ENCODE data around the gene NUDT4. TPM values are rescaled to one million over a fixed set of nuclear protein-coding genes. Genes with fewer than 3 reads are reported as not detected.
"Not testable (repeated sequence)": the region's sequence is repeated elsewhere in the genome, so short reads cannot be mapped to it uniquely, and the experiment has no call there.

Gene NUDT4
- total RNA-seq, 2 experiments from 2014 or later: 52.2 to 53.1 TPM

DNA sequence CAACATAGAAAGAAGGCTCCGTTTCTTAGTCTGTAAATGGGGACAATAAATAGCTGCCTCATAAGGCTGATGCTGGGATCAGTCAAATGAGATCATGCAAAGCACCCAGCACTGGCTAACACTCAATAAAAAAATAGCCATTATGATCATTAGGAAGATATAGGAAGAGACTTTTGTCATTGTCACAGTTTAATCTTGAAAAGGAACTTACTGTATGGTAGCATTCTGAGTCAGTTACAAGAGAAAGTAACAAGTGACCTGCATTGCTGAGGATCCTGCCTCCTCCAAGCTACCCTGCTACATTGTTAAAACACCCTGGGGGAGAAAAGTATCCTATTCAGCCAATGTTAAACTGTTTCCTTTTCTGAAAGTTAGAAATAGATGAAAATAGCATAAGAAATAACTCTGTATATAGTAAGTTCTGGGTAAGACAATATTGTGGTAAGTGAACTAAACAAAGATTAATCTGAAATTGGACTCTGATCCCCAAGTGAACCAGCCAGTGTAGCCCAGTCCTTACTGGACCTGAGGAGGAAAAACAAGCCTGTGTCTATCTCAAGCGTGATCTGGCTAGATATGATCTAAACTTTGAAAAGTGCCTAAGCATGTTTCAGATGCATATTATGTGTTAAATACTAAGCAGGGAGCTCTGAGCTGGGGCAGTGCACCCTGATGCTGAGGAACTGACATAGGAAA lies 3.6 kb upstream of the NUDT4 start:
- Mint-ChIP-seq H3K9me3 (no peaks in the 10 kb centered on the region), H3K4me3 (no peak overlapping the region), H3K27ac (no peak overlapping the region), H3K27me3 (ENCODE audit: low read depth) (no peaks in the 10 kb centered on the region), H3K36me3 (ENCODE audit: low read depth) (no peaks in the 10 kb centered on the region), H3K4me1 (ENCODE audit: low read depth) (peaks cover 7% of the 10 kb centered on the region)
- CTCF ChIA-PET: interaction anchor here (0.6 to 1.1 kb wide), 2 partner anchors 8 to 129 kb away, joined by 4 to 6 read pairs; no protein-coding TSS in a partner anchor
- intact Hi-C loops (cut with micrococcal nuclease): no loop called here
- no peak for DNase-seq

DNA sequence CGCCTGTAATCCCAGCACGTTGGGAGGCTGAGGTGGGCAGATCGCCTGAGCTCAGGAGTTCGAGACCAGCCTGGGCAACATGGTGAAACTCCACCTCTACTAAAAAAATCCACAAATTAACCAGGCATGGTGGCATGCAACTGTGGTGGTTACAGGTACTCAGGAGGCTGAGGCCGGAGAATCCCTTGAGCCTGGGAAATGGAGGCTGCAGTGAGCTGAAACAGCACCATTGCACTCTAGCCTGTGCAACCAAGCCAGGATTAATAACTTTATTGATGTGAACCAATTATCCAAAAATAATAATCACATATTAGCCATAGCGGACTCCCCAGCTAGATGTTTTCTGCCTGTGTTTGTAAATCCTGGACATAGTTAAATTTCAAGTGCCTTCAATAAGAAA lies 1.8 kb upstream of the NUDT4 start:
- Mint-ChIP-seq H3K4me3 (no peak overlapping the region), H3K27me3 (ENCODE audit: low read depth) (no peaks in the 10 kb centered on the region), H3K4me1 (ENCODE audit: low read depth) (peaks cover 17% of the 10 kb centered on the region), H3K27ac (no peak overlapping the region), H3K9me3 (no peaks in the 10 kb centered on the region), H3K36me3 (ENCODE audit: low read depth) (no peaks in the 10 kb centered on the region)
- DNase-seq: no peak
- CTCF ChIA-PET: interaction anchor here (1.3 kb wide), 1 partner anchor 10 kb away, joined by 5 read pairs; no protein-coding TSS in a partner anchor
- intact Hi-C loops (cut with micrococcal nuclease): loop anchor here (2.0 to 5.0 kb wide), 2 partner anchors 301 to 406 kb away; partner anchors contain the start of gene CRADD

DNA sequence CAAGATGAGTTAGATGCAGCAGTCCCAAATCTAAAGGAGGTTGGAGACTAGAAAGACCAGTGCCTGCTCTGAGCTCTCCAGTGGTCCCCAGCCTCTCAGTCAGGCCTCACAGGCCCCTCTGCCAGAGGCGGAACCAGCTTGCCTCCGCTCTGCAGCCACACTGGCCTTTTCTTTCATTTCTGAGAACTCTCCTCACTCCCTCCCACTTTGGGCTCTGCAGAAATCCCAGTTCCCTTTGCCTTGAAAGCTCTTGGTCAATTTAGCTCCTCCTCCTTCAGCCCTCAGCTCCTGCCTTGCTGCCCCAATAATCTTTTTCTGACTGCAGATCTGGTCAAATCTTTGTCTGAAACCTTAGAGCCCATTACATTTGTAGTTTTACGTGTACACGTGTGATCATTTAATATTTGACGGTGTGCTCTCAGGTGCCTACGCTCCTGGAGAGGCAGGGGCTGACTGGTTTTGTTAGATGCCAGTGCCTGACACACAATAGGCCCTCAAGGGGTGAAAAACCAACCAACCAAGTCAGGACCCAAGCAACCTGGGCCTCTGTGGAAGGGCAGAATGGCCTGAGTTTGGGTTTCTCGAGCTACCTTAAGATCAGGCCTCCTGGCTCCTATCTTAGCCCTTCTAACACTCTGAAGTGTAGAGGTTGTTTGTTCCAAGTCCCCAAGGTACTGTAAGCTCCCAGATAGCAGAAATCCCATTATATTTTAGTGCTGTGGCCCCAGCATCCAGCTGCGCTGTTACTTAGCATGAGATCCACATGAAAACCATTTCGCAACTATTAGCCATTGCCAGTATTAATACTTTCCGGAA lies 1.1 kb upstream of the NUDT4 start:
- peaks cover 4% of the 10 kb centered on the region for H3K36me3 Mint-ChIP-seq (ENCODE audit: low read depth)
- no peaks in the 10 kb centered on the region for H3K9me3 Mint-ChIP-seq
- intact Hi-C loops (cut with micrococcal nuclease): loop anchor here (1.0 to 5.0 kb wide), 9 partner anchors 66 to 447 kb away; partner anchors contain the start of genes CRADD, EEA1 and MRPL42
- no peak for DNase-seq
- CTCF ChIA-PET: interaction anchor here (0.6 to 1.3 kb wide), 5 partner anchors 10 to 279 kb away, joined by 3 to 5 read pairs (median 3); partner anchors contain the start of gene MRPL42
- H3K4me3 Mint-ChIP-seq: peak overlapping the region; percentile 77
- no peaks in the 10 kb centered on the region for H3K27me3 Mint-ChIP-seq (ENCODE audit: low read depth)
- H3K27ac Mint-ChIP-seq: no peak overlapping the region
- peaks cover 24% of the 10 kb centered on the region for H3K4me1 Mint-ChIP-seq (ENCODE audit: low read depth)

DNA sequence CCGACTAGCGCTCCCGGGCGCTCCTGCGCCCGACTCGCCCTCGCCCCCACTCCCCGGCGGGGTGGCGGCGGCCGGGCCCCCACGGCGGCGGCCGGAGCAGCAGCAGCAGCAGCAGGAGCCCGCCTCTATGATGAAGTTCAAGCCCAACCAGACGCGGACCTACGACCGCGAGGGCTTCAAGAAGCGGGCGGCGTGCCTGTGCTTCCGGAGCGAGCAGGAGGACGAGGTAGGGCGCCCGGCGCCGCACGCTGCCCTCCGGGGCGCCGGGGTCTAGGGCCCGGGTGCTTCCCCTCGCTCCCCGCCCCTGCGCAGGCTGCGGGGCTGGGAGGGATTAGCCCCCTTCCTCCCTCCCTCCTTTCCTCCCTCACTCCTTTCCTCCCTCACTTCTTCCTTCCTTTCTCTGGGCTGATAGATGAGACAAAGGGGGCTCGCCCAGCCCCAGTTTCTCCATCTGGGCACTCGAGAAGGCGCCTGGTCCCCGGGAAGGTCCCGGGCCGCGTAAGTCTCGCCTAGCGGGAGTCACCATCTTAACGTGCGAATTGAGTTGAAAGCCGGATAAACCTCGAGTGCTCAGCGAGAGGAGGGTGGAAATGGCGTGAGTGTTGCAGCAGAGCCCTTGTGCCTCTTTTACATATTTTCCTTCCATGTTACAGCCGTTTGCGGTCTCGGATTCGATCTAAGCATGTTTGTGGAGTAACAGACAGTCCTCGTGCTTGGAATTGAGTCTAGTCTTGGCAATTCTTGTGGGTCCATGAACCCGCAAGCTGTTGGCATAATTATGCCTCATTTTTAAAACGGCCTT lies 672 bp downstream of the NUDT4 start:
- Mint-ChIP-seq H3K27ac (peak overlapping the region; percentile 99), H3K4me1 (ENCODE audit: low read depth) (peaks cover 37% of the 10 kb centered on the region), H3K4me3 (peak overlapping the region; percentile 99)
- intact Hi-C loops (cut with micrococcal nuclease): loop anchor here (1.0 to 5.0 kb wide), 3 partner anchors 42 to 404 kb away; no protein-coding TSS in a partner anchor
- H3K9me3 Mint-ChIP-seq; H3K36me3 Mint-ChIP-seq (ENCODE audit: low read depth); H3K27me3 Mint-ChIP-seq (ENCODE audit: low read depth): not testable (repeated sequence)
- peak; percentile 74 for DNase-seq
- CTCF ChIA-PET: interaction anchor here (0.5 to 0.6 kb wide), 2 partner anchors 153 to 348 kb away, joined by 3 read pairs; no protein-coding TSS in a partner anchor

DNA sequence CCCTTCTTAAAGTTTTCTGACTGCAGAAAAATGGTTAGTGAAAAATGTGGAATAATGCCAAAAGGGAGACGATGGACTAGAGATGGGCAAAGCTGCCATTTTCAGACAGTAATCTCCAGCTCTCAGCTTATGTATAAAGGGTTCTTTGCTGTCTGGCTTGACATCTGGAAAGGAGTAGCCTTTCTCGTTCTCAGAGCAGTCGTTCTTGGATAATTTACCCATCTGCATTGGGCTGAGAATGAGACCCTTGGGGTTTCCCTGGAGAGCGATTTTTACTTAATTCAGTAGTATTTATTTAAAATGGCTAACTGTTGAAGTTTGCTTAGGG lies 1.2 kb downstream of the NUDT4 start:
- peaks cover 41% of the 10 kb centered on the region for H3K4me1 Mint-ChIP-seq (ENCODE audit: low read depth)

DNA sequence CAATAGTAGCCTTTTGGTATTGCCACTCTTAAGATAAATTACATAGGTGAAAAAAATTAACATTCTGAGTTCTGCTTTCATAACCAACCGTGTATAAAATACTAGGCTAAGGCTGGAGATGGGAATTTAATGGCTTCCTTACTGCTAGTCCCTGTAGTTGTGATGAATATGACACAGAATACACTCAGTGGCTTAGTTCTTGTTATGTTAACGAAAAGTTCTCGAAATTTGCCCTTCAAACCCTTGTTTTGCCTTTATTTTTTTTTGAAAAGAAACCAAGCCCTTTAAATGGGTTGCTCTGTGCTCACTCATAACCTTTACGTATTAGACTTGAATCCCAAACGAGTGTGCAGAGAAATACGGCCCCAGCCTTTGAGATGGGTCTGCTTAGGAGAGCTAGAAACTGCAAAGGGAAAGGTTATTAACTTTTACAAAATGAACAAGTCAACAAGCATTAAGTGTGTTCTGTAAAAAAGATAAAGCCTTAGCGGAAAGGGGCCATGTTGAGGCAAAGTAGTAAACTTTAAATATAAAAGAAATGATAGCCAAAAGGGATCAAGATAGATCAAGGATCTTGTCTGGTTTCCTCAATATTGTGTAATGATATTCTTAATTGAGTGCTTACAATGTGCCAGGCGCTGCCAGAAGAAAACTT lies 1.7 kb downstream of the NUDT4 start:
- intact Hi-C loops (cut with micrococcal nuclease): loop anchor here (1.0 to 5.0 kb wide), 4 partner anchors 9 to 403 kb away; no protein-coding TSS in a partner anchor
- Mint-ChIP-seq H3K4me3 (peak overlapping the region; percentile 99), H3K9me3 (no peaks in the 10 kb centered on the region), H3K36me3 (ENCODE audit: low read depth) (peaks cover 10% of the 10 kb centered on the region), H3K27ac (peak overlapping the region; percentile 99), H3K27me3 (ENCODE audit: low read depth) (no peaks in the 10 kb centered on the region), H3K4me1 (ENCODE audit: low read depth) (peaks cover 38% of the 10 kb centered on the region)
- DNase-seq: peak; percentile 15
- CTCF ChIA-PET: interaction anchor here (0.5 to 2.1 kb wide), 5 partner anchors 41 to 1272 kb away, joined by 3 to 12 read pairs (median 3); no protein-coding TSS in a partner anchor

More for the DNA sequence above, 1.2 kb downstream of the NUDT4 start:
- Mint-ChIP-seq H3K9me3 (no peaks in the 10 kb centered on the region), H3K4me3 (peak overlapping the region; percentile 99), H3K36me3 (ENCODE audit: low read depth) (peaks cover 10% of the 10 kb centered on the region), H3K27ac (peak overlapping the region; percentile 99), H3K27me3 (ENCODE audit: low read depth) (no peaks in the 10 kb centered on the region)
- no peak for DNase-seq
- intact Hi-C loops (cut with micrococcal nuclease): loop anchor here (1.0 to 5.0 kb wide), 5 partner anchors 9 to 403 kb away; no protein-coding TSS in a partner anchor
- CTCF ChIA-PET: interaction anchor here (0.5 to 0.6 kb wide), 2 partner anchors 154 to 349 kb away, joined by 3 read pairs; no protein-coding TSS in a partner anchor

DNA sequence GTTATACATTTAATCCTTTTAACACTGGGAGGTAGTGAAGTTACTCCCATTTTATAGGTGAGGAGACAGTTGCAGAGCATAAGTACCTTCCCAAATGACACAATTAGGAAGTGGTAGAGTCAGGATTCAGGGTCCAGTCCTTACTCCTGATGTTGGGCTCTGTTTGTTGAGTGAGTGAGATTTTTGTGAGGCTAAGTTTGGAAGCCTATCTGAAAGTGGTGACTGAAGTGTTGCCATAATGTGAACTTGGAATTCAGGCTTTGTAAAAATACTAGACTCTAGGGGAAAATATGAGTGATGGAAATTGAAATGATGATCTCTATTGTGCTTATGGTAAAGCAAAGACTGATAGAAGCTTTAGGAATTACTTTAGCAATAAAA lies 2.2 kb downstream of the NUDT4 start:
- no peak for DNase-seq
- H3K4me1 Mint-ChIP-seq (ENCODE audit: low read depth): peaks cover 40% of the 10 kb centered on the region
- H3K9me3 Mint-ChIP-seq: no peaks in the 10 kb centered on the region
- intact Hi-C loops (cut with micrococcal nuclease): loop anchor here (1.0 to 5.0 kb wide), 6 partner anchors 8 to 595 kb away; no protein-coding TSS in a partner anchor
- H3K4me3 Mint-ChIP-seq: peak overlapping the region; percentile 99
- CTCF ChIA-PET: interaction anchor here (0.6 to 2.1 kb wide), 10 partner anchors 18 to 1272 kb away, joined by 3 to 14 read pairs (median 3); no protein-coding TSS in a partner anchor
- H3K36me3 Mint-ChIP-seq (ENCODE audit: low read depth): peaks cover 11% of the 10 kb centered on the region
- H3K27me3 Mint-ChIP-seq (ENCODE audit: low read depth): no peaks in the 10 kb centered on the region
- H3K27ac Mint-ChIP-seq: peak overlapping the region; percentile 99

DNA sequence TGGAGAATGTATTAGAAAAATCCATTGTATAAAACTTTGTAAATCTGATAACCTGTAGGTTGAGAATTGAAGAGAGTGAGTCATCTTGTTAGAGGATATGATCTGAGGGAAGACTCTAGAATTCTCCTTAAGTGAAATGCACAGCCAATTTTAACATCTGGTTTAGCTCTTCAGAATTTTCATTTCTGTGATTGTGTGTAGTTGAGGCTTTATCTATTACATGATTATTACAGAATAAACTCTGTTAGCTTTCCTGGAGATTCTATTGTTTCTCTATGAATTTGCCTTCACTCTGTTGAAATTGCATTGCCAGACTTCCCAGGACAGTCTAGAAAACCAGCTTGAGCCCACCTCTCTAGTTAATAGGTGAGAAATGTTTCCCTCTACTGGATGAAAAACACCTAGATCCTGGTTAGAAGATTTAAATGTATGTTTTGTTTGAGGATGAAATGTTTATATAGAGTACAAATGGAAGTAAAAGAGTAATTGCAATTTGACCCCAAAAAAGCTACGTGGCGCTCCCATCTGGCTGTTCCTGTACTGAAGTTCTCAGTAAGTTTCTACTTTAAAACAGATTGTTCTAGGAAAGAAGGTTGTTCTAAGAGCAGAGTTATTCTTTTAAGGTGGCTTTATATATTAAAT lies 2.9 kb downstream of the NUDT4 start:
- peak; percentile 23 for DNase-seq
- H3K4me3 Mint-ChIP-seq: peak overlapping the region; percentile 99
- CTCF ChIA-PET: interaction anchor here (0.6 to 2.1 kb wide), 13 partner anchors 9 to 596 kb away, joined by 3 to 14 read pairs (median 3); no protein-coding TSS in a partner anchor
- peaks cover 46% of the 10 kb centered on the region for H3K4me1 Mint-ChIP-seq (ENCODE audit: low read depth)
- H3K9me3 Mint-ChIP-seq: no peaks in the 10 kb centered on the region
- H3K27ac Mint-ChIP-seq: peak overlapping the region; percentile 57
- intact Hi-C loops (cut with micrococcal nuclease): loop anchor here (1.0 to 2.0 kb wide), 2 partner anchors 282 to 596 kb away; no protein-coding TSS in a partner anchor
- no peaks in the 10 kb centered on the region for H3K27me3 Mint-ChIP-seq (ENCODE audit: low read depth)
- H3K36me3 Mint-ChIP-seq (ENCODE audit: low read depth): peaks cover 15% of the 10 kb centered on the region

DNA sequence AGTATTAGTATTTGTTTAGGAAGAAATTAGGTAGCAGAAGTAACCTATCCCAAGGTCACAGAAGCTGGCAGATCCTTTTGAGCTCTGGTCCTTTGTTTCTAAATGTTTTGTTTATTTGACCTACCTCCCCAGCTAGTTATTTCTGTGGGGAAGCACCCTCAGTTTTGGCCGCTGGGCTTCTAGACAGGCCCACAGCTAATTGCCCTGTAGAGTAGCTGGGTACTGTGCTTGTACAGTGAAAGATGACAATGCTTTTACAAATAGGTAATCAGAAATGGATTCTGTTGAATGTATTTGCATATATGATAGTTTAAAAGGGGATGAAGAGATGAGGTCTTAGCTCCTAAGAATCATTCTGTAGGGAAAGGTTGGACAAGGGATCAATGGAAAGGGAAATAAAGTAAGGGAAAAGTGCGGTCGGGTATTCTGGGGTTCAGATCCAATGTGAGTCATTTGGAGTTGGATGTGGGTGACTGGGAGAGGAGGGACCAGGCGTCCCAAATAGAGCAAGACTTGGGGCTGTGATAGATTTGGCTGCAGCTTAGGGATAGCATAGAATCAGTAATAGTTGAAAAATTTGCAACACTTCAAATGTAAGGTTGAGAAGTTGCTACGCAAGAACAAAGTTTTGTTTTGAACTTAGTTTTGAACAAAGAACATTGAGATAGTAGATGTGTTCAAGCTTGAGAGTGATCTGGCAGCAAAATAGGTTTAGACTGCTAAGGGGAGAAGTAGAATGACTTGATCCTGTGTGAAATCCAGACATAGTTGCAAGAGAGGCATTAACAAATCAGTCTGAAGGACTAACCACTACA lies 3.6 kb downstream of the NUDT4 start:
- Mint-ChIP-seq H3K4me1 (ENCODE audit: low read depth) (peaks cover 50% of the 10 kb centered on the region), H3K4me3 (peak overlapping the region; percentile 0), H3K27ac (peak overlapping the region; percentile 52), H3K36me3 (ENCODE audit: low read depth) (peaks cover 15% of the 10 kb centered on the region), H3K27me3 (ENCODE audit: low read depth) (no peaks in the 10 kb centered on the region), H3K9me3 (no peaks in the 10 kb centered on the region)
- CTCF ChIA-PET: interaction anchor here (0.6 to 2.1 kb wide), 10 partner anchors 9 to 394 kb away, joined by 3 to 14 read pairs (median 5); no protein-coding TSS in a partner anchor
- DNase-seq: no peak
- intact Hi-C loops (cut with micrococcal nuclease): loop anchor here (2.0 kb wide), 1 partner anchor 597 kb away; no protein-coding TSS in a partner anchor

DNA sequence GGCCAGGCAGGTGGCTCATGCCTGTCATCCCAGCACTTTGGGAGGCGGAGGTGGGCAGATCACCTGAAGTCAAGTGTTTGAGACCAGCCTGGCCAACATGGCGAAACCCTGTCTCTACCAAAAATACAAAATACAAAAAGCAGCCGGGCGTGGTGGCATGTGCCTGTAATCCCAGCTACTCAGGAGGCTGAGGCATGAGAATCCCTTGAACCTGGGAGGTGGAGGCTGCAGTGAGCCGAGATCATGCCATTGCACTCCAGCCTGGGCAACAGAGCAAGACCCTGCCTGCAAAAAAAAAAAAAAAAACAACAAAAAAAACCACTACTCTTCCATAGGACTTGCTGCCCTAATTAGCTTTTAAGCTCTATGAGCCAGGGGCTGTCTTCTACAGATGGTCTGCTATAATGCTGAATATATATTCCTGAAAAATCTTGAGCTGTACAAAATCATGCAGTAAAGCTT lies 4.3 kb downstream of the NUDT4 start:
- not testable (repeated sequence) for H3K27me3 Mint-ChIP-seq (ENCODE audit: low read depth); H3K4me3 Mint-ChIP-seq; DNase-seq; H3K9me3 Mint-ChIP-seq; H3K27ac Mint-ChIP-seq
- Mint-ChIP-seq H3K4me1 (ENCODE audit: low read depth) (peaks cover 53% of the 10 kb centered on the region), H3K36me3 (ENCODE audit: low read depth) (peaks cover 15% of the 10 kb centered on the region)
- CTCF ChIA-PET: interaction anchor here (0.6 to 2.3 kb wide), 7 partner anchors 8 to 599 kb away, joined by 3 to 14 read pairs (median 4); no protein-coding TSS in a partner anchor
- intact Hi-C loops (cut with micrococcal nuclease): loop anchor here (2.0 kb wide), 1 partner anchor 597 kb away; no protein-coding TSS in a partner anchor

Data from activated naive CD4-positive, alpha-beta T cell treated with anti-CD3 and anti-CD28 coated beads for 36 hours (primary cell).